K562 (cell line): ENCODE results near the gene AJUBA. TPM values are rescaled to one million over a fixed set of nuclear protein-coding genes. Genes with fewer than 3 reads are reported as not detected.

Experiments used
- BRD9 ChIP-seq: fragments of 450-650 bp; IDR thresholded peaks from 2 replicates; pipeline ENCODE4 v1.6.1; 2018; ENCODE audit warnings: low read depth; ENCODE audit not compliant: partially characterized antibody
- CHD4 ChIP-seq: fragments of 200-600 bp; sonication (generic); IDR thresholded peaks from 3 replicates; pipeline ENCODE4 v1.6.1; 2012; ENCODE audit warnings: low read depth, mild to moderate bottlenecking, mixed read lengths, low read length, inconsistent platforms; ENCODE audit not compliant: insufficient read depth, insufficient replicate concordance, poor library complexity, severe bottlenecking
- CXXC5 ChIP-seq: fragments of 250-450 bp; sonication (Bioruptor Pico); IDR thresholded peaks from 2 replicates; pipeline ENCODE4 v1.8.0; 2022; ENCODE audit warnings: inconsistent platforms, mild to moderate bottlenecking, moderate library complexity
- DPF2 ChIP-seq: fragments of 450-650 bp; IDR thresholded peaks from 2 replicates; pipeline ENCODE4 v1.6.1; 2016
- ELF1 ChIP-seq: fragments of 200-800 bp; sonication (Bioruptor generic); IDR thresholded peaks from 2 replicates; pipeline ENCODE4 v1.6.1; 2016; ENCODE audit warnings: missing genetic modification characterization, missing compliant biosample characterization
- JUN ChIP-seq, 2 experiments: sonication (generic) in 1 of 2; formaldehyde crosslinking in 1 of 2; IDR thresholded peaks; 2 replicates each; pipeline versions ENCODE4 v1.6.1 to v1.8.0; 2012 to 2022; ENCODE audit warnings: borderline replicate concordance in 2 of 2, mild to moderate bottlenecking in 2 of 2, improper control_type of control experiment in 1 of 2, low read depth in 1 of 2, low read length in 1 of 2, missing genetic modification reagents in 1 of 2
- KAT2B ChIP-seq: IDR thresholded peaks from one replicate; pipeline ENCODE4 v1.6.1; 2012; ENCODE audit warnings: low read depth, mild to moderate bottlenecking, control low read depth, inconsistent platforms, low read length, moderate library complexity
- MYBL2 ChIP-seq, 2 experiments: fragments of 450-650 bp in 1 of 2; sonication (generic) in 1 of 2; formaldehyde crosslinking in 1 of 2; IDR thresholded peaks; 2 replicates each; pipeline versions ENCODE4 v1.6.1 to v1.8.1; 2017 to 2022; ENCODE audit warnings: borderline replicate concordance in 1 of 2, inconsistent platforms in 1 of 2, low read depth in 1 of 2, mild to moderate bottlenecking in 1 of 2, missing genetic modification reagents in 1 of 2, moderate library complexity in 1 of 2
- NUFIP1 ChIP-seq: fragments of 450-650 bp; IDR thresholded peaks from 2 replicates; pipeline ENCODE4 v1.6.1; 2018; ENCODE audit not compliant: partially characterized antibody
- PURB ChIP-seq: sonication (generic); formaldehyde crosslinking; IDR thresholded peaks from 2 replicates; pipeline ENCODE4 v1.9.0; 2021; ENCODE audit warnings: low read depth, mild to moderate bottlenecking, missing genetic modification reagents
- RHOXF2B ChIP-seq: fragments of 250-450 bp; sonication (Bioruptor Pico); conservative IDR thresholded peaks from 2 replicates; pipeline ENCODE4 v1.5.1; 2021
- SUPT5H ChIP-seq: fragments of 450-650 bp; IDR thresholded peaks from 2 replicates; pipeline ENCODE4 v1.6.1; 2016
- TEAD4 ChIP-seq, 2 experiments: sonication (generic) in 1 of 2; formaldehyde crosslinking in 1 of 2; IDR thresholded peaks; 2 replicates each; pipeline versions ENCODE4 v1.6.1 to v1.8.0; 2012 to 2022; ENCODE audit warnings: borderline replicate concordance in 1 of 2, inconsistent platforms in 1 of 2, low read length in 1 of 2, mild to moderate bottlenecking in 1 of 2, missing genetic modification reagents in 1 of 2
- ZNF121 ChIP-seq: sonication (generic); formaldehyde crosslinking; conservative IDR thresholded peaks from 2 replicates; pipeline ENCODE4 v1.8.0; 2022; ENCODE audit warnings: missing genetic modification reagents
- ZNF232 ChIP-seq: sonication (generic); formaldehyde crosslinking; IDR thresholded peaks from 2 replicates; pipeline ENCODE4 v1.8.0; 2022; ENCODE audit warnings: mild to moderate bottlenecking, missing genetic modification reagents
- ZNF431 ChIP-seq: sonication (generic); formaldehyde crosslinking; IDR thresholded peaks from 2 replicates; pipeline ENCODE4 v1.8.0; 2022; ENCODE audit warnings: mild to moderate bottlenecking, missing genetic modification reagents
- ZNF644 ChIP-seq: fragments of 200-800 bp; sonication (Bioruptor generic); IDR thresholded peaks from 2 replicates; pipeline ENCODE4 v1.6.1; 2016; ENCODE audit warnings: low read depth, missing genetic modification characterization, missing compliant biosample characterization
- ZNF696 ChIP-seq: fragments of 250-450 bp; sonication (Bioruptor Pico); conservative IDR thresholded peaks from 2 replicates; pipeline ENCODE4 v1.4.0; 2020; ENCODE audit warnings: mild to moderate bottlenecking, moderate library complexity
- ZNF830 ChIP-seq: fragments of 250-450 bp; sonication (Bioruptor Pico); IDR thresholded peaks from 2 replicates; pipeline ENCODE4 v1.5.0; 2021; ENCODE audit warnings: mild to moderate bottlenecking
- polyA plus RNA-seq, 8 experiments: library from polyadenylated mRNA; depleted of rRNA in 4 of 8; stranded (reverse) in 5 of 8; unstranded in 3 of 8; fragments of >200 nt; fragmentation: Nextera tagmentation in 2 of 8; fragmentation: Illumina TruSeq in 1 of 8; extraction: Ambion mirVana in 2 of 8; extraction: Trizol in 1 of 8; gene quantifications; 2 replicates each; pipeline versions ENCODE4 v1.2.1 to v1.2.3, GENCODE V29; 2011 to 2014; ENCODE audit warnings: inconsistent platforms in 1 of 8, missing spikeins in 1 of 8
- total RNA-seq, 7 experiments: library from RNA; depleted of rRNA in 6 of 7; stranded (reverse); fragments of >200 nt in 6 of 7; fragmentation: Illumina TruSeq in 2 of 7; extraction: Trizol in 2 of 7; gene quantifications; 2 replicates each; pipeline versions ENCODE4 v1.2.1 to v1.2.3, GENCODE V29; 2011 to 2021; ENCODE audit warnings: low replicate concordance in 1 of 7
- TF ChIP-seq, protein P1 (sequence below): sonication (generic); formaldehyde crosslinking; IDR thresholded peaks from 2 replicates; pipeline ENCODE4 v1.8.0; 2022; ENCODE audit warnings: missing genetic modification reagents, mild to moderate bottlenecking, borderline replicate concordance
- TF ChIP-seq, protein P2 (sequence below): IDR thresholded peaks from 2 replicates; pipeline ENCODE4 v1.6.1; 2016; ENCODE audit warnings: missing genetic modification characterization, missing compliant biosample characterization
- TF ChIP-seq, protein P3 (sequence below): sonication (generic); formaldehyde crosslinking; IDR thresholded peaks from 2 replicates; pipeline ENCODE4 v1.8.1; 2023; ENCODE audit warnings: mild to moderate bottlenecking, missing genetic modification reagents
- TF ChIP-seq, protein P4 (sequence below): fragments of 450-650 bp; IDR thresholded peaks from 2 replicates; pipeline ENCODE4 v1.6.1; 2016; ENCODE audit warnings: missing biosample characterization, missing genetic modification characterization

The AJUBA gene
- total and polyA plus RNA-seq, 9 of the 15 experiments (the other 6 are each of a cell fraction or from before 2014, with no cell fraction given): 0.73 to 4.7 (median 2.8) TPM

DNA sequence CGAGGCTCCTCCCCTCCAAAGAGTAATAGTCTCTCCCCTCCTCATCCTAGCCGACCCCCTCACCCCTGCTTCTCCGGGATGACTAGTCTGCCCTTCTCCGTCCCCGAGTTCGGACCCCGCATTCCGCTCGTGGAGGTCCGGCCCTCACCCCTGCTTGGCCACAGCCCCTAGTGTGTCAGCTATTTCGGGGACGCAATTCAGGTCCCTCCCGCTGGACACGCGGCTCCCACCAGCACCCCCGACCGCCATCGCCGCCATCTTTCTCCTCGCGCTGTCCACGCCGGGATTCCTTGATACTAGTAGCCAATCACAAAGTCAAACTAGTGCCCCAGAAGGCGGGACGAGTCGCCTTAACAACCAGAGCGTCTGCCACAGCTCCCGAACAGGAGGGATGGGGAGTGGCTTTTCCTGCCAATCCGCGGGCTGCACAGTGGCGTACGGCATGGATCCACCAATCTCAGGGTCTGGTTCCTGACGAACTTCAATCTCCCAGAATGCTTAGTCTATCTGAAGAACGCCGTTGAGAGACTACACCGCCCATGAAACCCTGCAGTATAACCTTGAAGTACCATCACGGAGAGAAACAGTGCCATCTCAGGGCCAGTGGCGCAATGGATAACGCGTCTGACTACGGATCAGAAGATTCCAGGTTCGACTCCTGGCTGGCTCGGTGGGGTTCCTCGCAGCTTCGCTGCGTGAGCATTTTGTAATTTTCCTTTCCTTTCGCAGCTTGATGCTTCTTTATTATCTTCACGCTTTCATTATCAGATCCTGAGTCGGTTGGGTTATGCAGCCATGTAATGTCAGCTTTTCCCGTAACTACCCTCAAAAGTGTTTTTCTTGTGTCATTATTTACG is 53.0 kb downstream of the AJUBA start, which contains the start of gene PRMT5 (continued):
- TF ChIP-seq DPF2 (no peak), SUPT5H (peak; percentile 99), NUFIP1 (no peak), ZNF431 (CRISPR knock-in tag) (peak; percentile 32; the same call in 1 of the 2 replicates), ZNF121 (CRISPR knock-in tag) (no peak), KAT2B (no peak), ZNF830 (CRISPR knock-in tag) (no peak), JUN (IDR thresholded peaks at IDR 0.05; ENCODE audit: borderline replicate concordance, low read depth, low read length) (peak; percentile 5), JUN (CRISPR knock-in tag; IDR thresholded peaks at IDR 0.05; ENCODE audit: borderline replicate concordance) (no peak; the same call in 1 of the 2 replicates), ZNF644 (tag) (no peak), ELF1 (tag) (no peak), RHOXF2B (CRISPR knock-in tag) (0 out of 2 replicates have a peak, but pooled peaks have one; percentile 64), PURB (CRISPR knock-in tag) (no peak), ZNF696 (CRISPR knock-in tag) (no peak), ZNF232 (CRISPR knock-in tag) (no peak), MYBL2 (IDR thresholded peaks at IDR 0.05; ENCODE audit: low read depth) (no peak), MYBL2 (CRISPR knock-in tag; IDR thresholded peaks at IDR 0.05; ENCODE audit: borderline replicate concordance) (no peak), BRD9 (peak; percentile 99), CHD4 (no peak), TEAD4 (IDR thresholded peaks at IDR 0.05; ENCODE audit: low read length) (peak; percentile 87), TEAD4 (CRISPR knock-in tag; IDR thresholded peaks at IDR 0.05; ENCODE audit: borderline replicate concordance) (no peak), CXXC5 (peak; percentile 91)
- TF ChIP-seq, protein P1, sequence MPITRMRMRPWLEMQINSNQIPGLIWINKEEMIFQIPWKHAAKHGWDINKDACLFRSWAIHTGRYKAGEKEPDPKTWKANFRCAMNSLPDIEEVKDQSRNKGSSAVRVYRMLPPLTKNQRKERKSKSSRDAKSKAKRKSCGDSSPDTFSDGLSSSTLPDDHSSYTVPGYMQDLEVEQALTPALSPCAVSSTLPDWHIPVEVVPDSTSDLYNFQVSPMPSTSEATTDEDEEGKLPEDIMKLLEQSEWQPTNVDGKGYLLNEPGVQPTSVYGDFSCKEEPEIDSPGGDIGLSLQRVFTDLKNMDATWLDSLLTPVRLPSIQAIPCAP (CRISPR knock-in tag): no peak
- TF ChIP-seq, protein P2, sequence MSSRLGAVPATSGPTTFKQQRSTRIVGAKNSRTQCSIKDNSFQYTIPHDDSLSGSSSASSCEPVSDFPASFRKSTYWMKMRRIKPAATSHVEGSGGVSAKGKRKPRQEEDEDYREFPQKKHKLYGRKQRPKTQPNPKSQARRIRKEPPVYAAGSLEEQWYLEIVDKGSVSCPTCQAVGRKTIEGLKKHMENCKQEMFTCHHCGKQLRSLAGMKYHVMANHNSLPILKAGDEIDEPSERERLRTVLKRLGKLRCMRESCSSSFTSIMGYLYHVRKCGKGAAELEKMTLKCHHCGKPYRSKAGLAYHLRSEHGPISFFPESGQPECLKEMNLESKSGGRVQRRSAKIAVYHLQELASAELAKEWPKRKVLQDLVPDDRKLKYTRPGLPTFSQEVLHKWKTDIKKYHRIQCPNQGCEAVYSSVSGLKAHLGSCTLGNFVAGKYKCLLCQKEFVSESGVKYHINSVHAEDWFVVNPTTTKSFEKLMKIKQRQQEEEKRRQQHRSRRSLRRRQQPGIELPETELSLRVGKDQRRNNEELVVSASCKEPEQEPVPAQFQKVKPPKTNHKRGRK: no peak
- TF ChIP-seq, protein P3, sequence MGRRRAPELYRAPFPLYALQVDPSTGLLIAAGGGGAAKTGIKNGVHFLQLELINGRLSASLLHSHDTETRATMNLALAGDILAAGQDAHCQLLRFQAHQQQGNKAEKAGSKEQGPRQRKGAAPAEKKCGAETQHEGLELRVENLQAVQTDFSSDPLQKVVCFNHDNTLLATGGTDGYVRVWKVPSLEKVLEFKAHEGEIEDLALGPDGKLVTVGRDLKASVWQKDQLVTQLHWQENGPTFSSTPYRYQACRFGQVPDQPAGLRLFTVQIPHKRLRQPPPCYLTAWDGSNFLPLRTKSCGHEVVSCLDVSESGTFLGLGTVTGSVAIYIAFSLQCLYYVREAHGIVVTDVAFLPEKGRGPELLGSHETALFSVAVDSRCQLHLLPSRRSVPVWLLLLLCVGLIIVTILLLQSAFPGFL (CRISPR knock-in tag): no peak
- TF ChIP-seq, protein P4, sequence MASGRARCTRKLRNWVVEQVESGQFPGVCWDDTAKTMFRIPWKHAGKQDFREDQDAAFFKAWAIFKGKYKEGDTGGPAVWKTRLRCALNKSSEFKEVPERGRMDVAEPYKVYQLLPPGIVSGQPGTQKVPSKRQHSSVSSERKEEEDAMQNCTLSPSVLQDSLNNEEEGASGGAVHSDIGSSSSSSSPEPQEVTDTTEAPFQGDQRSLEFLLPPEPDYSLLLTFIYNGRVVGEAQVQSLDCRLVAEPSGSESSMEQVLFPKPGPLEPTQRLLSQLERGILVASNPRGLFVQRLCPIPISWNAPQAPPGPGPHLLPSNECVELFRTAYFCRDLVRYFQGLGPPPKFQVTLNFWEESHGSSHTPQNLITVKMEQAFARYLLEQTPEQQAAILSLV: no peak; the same call in 1 of the 2 replicates
